PFSK-1 (cell line): ENCODE measurements around the gene PTPRN.

Source experiments
- FOXP2 ChIP-seq: optimal IDR thresholded peaks from 2 replicates; pipeline ENCODE3; 2011; ENCODE audit warnings: borderline replicate concordance, control low read depth, inconsistent platforms; ENCODE audit not compliant: insufficient read depth; ENCODE audit errors: extremely low read length, extremely low read depth
- POLR2AphosphoS5 ChIP-seq: IDR thresholded peaks from 2 replicates; pipeline ENCODE4 v1.6.1; 2012; ENCODE audit warnings: low read depth, mild to moderate bottlenecking, control low read depth, low read length, moderate library complexity
- REST ChIP-seq, 2 experiments: IDR thresholded peaks; 2 replicates each; pipeline versions ENCODE4 v1.6.1 to v1.8.0; 2011 to 2012; ENCODE audit warnings: low read depth in 2 of 2, low read length in 2 of 2, control low read depth in 1 of 2, inconsistent platforms in 1 of 2, mild to moderate bottlenecking in 1 of 2, moderate library complexity in 1 of 2; ENCODE audit not compliant: insufficient read depth in 1 of 2
- SIN3A ChIP-seq: IDR thresholded peaks from 2 replicates; pipeline ENCODE4 v1.6.1; 2012; ENCODE audit warnings: mild to moderate bottlenecking, low read length, moderate library complexity, borderline replicate concordance; ENCODE audit not compliant: insufficient read depth
- TAF1 ChIP-seq: IDR thresholded peaks from 2 replicates; pipeline ENCODE4 v1.6.1; 2012; ENCODE audit warnings: low read length, control low read depth, borderline replicate concordance; ENCODE audit not compliant: insufficient read depth

PTPRN gene

DNA sequence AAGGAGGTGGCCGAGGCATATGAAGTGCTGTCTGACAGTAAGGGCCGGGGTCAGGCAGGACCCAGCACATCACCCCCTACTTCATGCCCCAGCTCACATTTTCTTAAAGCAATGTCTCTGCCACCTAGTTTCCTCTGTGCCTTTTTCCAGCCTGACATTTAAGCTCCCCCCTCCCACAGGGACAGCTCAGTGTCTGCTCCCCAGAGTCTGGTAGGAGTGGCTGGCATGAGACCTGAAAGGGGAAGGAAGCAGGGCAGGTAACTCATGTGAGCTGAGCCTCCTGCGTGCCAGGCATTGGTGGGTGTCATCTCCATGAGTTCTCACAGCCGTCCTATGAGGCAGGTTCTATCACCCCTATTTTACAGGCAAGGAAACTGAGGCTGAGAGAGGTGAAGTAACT, 28.6 kb downstream of the PTPRN start:
- TF ChIP-seq SIN3A, result no peak

- no peak for TF ChIP-seq POLR2AphosphoS5
- TF ChIP-seq REST (IDR thresholded peaks at IDR 0.05; ENCODE audit: insufficient read depth in 1 of 2, low read depth in 2 of 2, low read length in 2 of 2), result no peak
- no peak for TF ChIP-seq TAF1
- no peak for TF ChIP-seq SIN3A
- no peak for TF ChIP-seq FOXP2
Observed at GRCh38 chr2:219279916-219280516, 29.2 kb downstream of the PTPRN start.

- peak; percentile 73 for TF ChIP-seq FOXP2
- peak; percentile 81; the same call in 1 of the 2 replicates for TF ChIP-seq SIN3A
- peak; percentile 73; the same call in 1 of the 2 replicates for TF ChIP-seq POLR2AphosphoS5
- no peak for TF ChIP-seq TAF1
- no peak; a peak in 1 of 4 replicates for TF ChIP-seq REST (IDR thresholded peaks at IDR 0.05; ENCODE audit: insufficient read depth in 1 of 2, low read depth in 2 of 2, low read length in 2 of 2)
Observed at GRCh38 chr2:219279151-219279915, 29.9 kb downstream of the PTPRN start, which contains the start of gene DNAJB2. Gene DNAJB2, plus strand, starts transcription at chr2:219279366. Its CDS starts 468 bp downstream, at chr2:219279834.

- TF ChIP-seq TAF1 (no peak), FOXP2 (no peak)
Observed at GRCh38 chr2:219278655-219279150, 30.5 kb downstream of the PTPRN start.

- TF ChIP-seq FOXP2, result no peak
- TF ChIP-seq TAF1, result peak; percentile 44; the same call in 1 of the 2 replicates
- 0 out of 4 replicates have a peak, but pooled peaks of 1 of the 2 experiments have one; percentile 17 for TF ChIP-seq REST (IDR thresholded peaks at IDR 0.05; ENCODE audit: insufficient read depth in 1 of 2, low read depth in 2 of 2, low read length in 2 of 2)
- no peak for TF ChIP-seq SIN3A
Observed at GRCh38 chr2:219277703-219278654, 31.2 kb downstream of the PTPRN start.
